WI38 (cell line): Measurements from ENCODE around the gene EXOG.
A peak's percentile ranks its signal among the peaks of the same experiment; 100 is the strongest.

Source experiments
- H3K4me3 ChIP-seq: 2 replicates; pipeline ENCODE4 v1.5.1; 2011; ENCODE audit warnings: low read depth, mild to moderate bottlenecking, control low read depth, low read length
- CTCF ChIP-seq: IDR thresholded peaks from 2 replicates; pipeline ENCODE4 v1.5.1; 2012; ENCODE audit warnings: low read depth, mild to moderate bottlenecking, control low read depth, low read length

EXOG gene

GRCh38 chr3:38454884-38455638 lies 41.1 kb upstream of the EXOG start:
- H3K4me3 ChIP-seq, result peak overlapping the region; percentile 73
- TF ChIP-seq CTCF, result no peak

- TF ChIP-seq CTCF, result no peak
- peak overlapping the region; percentile 73 for H3K4me3 ChIP-seq
These were observed 40.3 kb upstream of the EXOG start for GRCh38 chr3:38455639-38456430.

GRCh38 chr3:38457111-38458003 lies 38.8 kb upstream of the EXOG start:
- no peak overlapping the region for H3K4me3 ChIP-seq
- no peak for TF ChIP-seq CTCF

GRCh38 chr3:38458796-38459498 lies 37.2 kb upstream of the EXOG start:
- H3K4me3 ChIP-seq, result no peak overlapping the region
- TF ChIP-seq CTCF, result no peak

GRCh38 chr3:38459499-38460048 lies 36.6 kb upstream of the EXOG start:
- TF ChIP-seq CTCF, result no peak
- H3K4me3 ChIP-seq, result no peak overlapping the region

- no peak overlapping the region for H3K4me3 ChIP-seq
- no peak for TF ChIP-seq CTCF
These were observed 35.5 kb upstream of the EXOG start for GRCh38 chr3:38460377-38461270.
